ENCODE data around the gene JUND. TPM values are rescaled to one million over a fixed set of nuclear protein-coding genes. Genes with fewer than 3 reads are reported as not detected.

JUND gene
- total RNA-seq, 2 donors from 2014 or later: 177 to 418 TPM

DNA sequence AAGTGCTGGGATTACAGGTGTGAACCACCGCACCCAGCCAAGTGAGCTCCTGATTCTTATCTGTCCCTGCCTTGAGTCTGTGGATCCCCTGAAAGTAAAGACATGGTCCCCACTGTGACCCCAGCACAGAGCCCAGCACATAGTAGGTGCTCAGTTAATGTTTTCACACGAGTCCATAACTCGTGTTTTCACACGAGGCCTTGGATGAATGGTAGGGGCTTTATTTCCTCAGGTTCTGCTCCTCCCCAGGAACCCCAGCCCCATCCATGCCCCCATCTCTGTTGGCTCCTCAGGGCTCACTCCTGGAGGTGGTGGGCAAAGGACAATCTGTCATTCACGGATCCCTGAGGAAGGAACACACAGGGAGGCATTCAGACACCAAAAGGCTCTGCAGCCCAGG is 31.6 kb downstream of the JUND start:
- Histone ChIP-seq H3K27me3 (no peaks in the 10 kb centered on the region), H3K36me3 (no peaks in the 10 kb centered on the region), H3K27ac (no peak overlapping the region), H3K9ac (ENCODE audit: low read depth in 2 of 2, low read length in 2 of 2) (no peak overlapping the region), H3K4me3 (no peak overlapping the region), H3K4me1 (peaks cover 7% of the 10 kb centered on the region), H3K9me3 (no peaks in the 10 kb centered on the region)
- DNase-seq: no peak
- intact Hi-C loops (cut with DNase I): loop anchor here (5.0 kb wide), 1 partner anchor 43 kb away; no protein-coding TSS in a partner anchor
- TF ChIP-seq, protein P1, sequence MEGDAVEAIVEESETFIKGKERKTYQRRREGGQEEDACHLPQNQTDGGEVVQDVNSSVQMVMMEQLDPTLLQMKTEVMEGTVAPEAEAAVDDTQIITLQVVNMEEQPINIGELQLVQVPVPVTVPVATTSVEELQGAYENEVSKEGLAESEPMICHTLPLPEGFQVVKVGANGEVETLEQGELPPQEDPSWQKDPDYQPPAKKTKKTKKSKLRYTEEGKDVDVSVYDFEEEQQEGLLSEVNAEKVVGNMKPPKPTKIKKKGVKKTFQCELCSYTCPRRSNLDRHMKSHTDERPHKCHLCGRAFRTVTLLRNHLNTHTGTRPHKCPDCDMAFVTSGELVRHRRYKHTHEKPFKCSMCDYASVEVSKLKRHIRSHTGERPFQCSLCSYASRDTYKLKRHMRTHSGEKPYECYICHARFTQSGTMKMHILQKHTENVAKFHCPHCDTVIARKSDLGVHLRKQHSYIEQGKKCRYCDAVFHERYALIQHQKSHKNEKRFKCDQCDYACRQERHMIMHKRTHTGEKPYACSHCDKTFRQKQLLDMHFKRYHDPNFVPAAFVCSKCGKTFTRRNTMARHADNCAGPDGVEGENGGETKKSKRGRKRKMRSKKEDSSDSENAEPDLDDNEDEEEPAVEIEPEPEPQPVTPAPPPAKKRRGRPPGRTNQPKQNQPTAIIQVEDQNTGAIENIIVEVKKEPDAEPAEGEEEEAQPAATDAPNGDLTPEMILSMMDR (IDR thresholded peaks at IDR 0.05): no peak

DNA sequence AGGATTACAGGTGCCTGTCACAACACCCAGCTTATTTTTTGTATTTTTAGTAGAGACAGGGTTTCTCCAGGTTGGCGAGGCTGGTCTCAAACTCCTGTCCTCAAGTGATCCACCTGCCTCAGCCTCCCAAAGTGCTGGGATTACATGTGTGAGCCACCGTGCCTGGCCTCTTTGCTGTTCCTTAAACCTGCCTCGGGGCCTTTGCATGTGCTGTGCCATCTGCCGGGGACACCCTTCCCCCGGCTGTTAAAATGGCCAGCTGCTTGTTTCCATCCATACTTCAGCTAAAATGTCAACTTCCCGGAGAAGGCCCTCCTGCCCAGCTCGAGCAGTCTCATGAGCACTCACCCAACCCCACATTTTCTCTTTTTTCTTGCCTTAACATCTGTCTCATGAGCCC is 36.1 kb downstream of the JUND start:
- no peaks in the 10 kb centered on the region for H3K9me3 ChIP-seq
- H3K4me3 ChIP-seq: no peak overlapping the region
- intact Hi-C loops (cut with DNase I): no loop called here
- H3K36me3 ChIP-seq: no peaks in the 10 kb centered on the region
- H3K27me3 ChIP-seq: no peaks in the 10 kb centered on the region
- no peak overlapping the region for H3K27ac ChIP-seq
- TF ChIP-seq, protein P1 (IDR thresholded peaks at IDR 0.05): no peak
- H3K9ac ChIP-seq (ENCODE audit: low read depth in 2 of 2, low read length in 2 of 2): no peak overlapping the region
- no peak for DNase-seq
- H3K4me1 ChIP-seq: no peaks in the 10 kb centered on the region

DNA sequence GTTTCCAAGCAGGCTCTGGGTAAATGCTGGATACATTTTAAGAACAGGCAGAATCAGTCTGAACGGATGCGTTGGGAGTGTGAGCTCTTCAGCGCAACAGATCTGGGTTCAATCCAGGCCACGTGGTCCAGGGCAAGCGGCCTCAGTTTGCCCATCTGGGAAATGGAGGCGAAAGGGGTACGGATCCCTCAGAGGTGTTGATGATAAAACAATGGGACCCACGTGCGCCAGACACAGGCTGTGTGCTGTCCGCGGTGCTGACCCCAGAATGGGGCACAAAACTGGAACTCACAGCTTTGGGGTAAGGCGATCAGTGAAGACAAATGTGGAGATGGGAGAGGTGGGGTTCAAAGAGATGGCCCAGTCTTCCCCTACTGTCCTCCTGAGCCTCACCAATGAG is 42.1 kb downstream of the JUND start:
- Histone ChIP-seq H3K27me3 (peaks cover 2% of the 10 kb centered on the region), H3K9ac (ENCODE audit: low read depth in 2 of 2, low read length in 2 of 2) (no peak overlapping the region), H3K27ac (no peak overlapping the region), H3K36me3 (no peaks in the 10 kb centered on the region), H3K4me1 (no peaks in the 10 kb centered on the region), H3K4me3 (no peak overlapping the region), H3K9me3 (no peaks in the 10 kb centered on the region)
- DNase-seq: no peak
- intact Hi-C loops (cut with DNase I): no loop called here
- TF ChIP-seq, protein P1 (IDR thresholded peaks at IDR 0.05): no peak

DNA sequence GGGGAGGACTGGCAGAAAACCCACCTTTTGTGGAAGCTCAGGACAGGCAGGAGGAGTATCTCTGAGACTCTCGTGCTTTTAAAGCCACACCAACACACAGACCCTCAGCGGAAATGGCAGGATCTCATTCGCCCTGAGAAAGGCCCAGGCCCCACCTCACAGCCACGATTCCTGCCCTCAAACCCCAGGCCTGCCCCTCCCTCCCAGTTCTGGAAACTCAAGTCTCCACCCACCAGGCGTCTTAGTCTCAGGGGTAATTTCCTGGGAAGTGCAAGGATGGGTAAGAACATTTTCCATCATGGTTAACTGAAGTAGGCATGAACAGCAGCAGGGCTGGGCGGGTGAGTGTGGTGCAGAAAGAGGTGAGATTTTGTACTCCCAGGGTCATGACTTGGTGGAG is 47.2 kb downstream of the JUND start:
- H3K27ac ChIP-seq: no peak overlapping the region
- no peaks in the 10 kb centered on the region for H3K4me1 ChIP-seq
- H3K4me3 ChIP-seq: no peak overlapping the region
- H3K27me3 ChIP-seq: peaks cover 9% of the 10 kb centered on the region
- intact Hi-C loops (cut with DNase I): no loop called here
- H3K9me3 ChIP-seq: no peaks in the 10 kb centered on the region
- no peak for DNase-seq
- no peak overlapping the region for H3K9ac ChIP-seq (ENCODE audit: low read depth in 2 of 2, low read length in 2 of 2)
- H3K36me3 ChIP-seq: no peaks in the 10 kb centered on the region
- TF ChIP-seq, protein P1 (IDR thresholded peaks at IDR 0.05): no peak

DNA sequence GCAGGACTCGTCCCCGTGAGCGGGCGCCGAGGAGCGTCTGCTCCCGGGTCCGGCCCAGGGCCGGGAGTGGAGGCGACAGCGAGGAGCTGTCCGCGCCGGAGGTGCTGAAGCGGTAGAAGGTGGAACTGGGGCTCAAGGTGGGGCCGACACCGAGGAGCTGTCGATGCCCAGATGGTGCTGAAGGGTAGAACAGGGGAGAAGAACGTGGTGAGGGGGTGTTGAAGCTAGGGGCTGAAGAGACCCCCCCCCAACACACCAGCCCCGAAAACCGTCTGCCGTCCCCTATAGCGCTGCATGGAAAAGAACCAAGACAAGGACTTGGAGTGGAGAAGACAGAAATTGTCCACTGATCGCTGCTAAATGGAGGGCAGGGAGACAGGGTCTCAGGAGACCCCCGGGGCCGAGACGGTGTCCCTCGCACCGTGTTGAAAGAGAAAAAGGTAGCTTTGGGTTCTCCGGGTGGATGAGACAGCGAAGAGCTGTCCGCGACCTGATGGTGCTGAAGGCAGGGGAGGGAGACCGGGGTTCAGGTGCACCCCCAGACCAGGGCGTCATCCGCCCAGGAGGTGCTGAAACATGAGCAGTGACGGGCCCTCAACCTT is 48.1 kb downstream of the JUND start:
- Histone ChIP-seq H3K4me3 (no peak overlapping the region), H3K27ac (no peak overlapping the region), H3K9me3 (no peaks in the 10 kb centered on the region), H3K27me3 (peaks cover 9% of the 10 kb centered on the region), H3K9ac (ENCODE audit: low read depth in 2 of 2, low read length in 2 of 2) (no peak overlapping the region), H3K36me3 (no peaks in the 10 kb centered on the region), H3K4me1 (no peaks in the 10 kb centered on the region)
- DNase-seq: peak; percentile 52
- TF ChIP-seq, protein P1 (IDR thresholded peaks at IDR 0.05): no peak
- intact Hi-C loops (cut with DNase I): no loop called here
